Left lung (tissue), 10 donors: Measurements from ENCODE around the gene MGRN1. TPM values are rescaled to one million over a fixed set of nuclear protein-coding genes. Genes with fewer than 3 reads are reported as not detected.

ENCODE experiments used
- ATAC-seq: fragments of 200-7000 bp; cut with Tn5 transposase; one replicate; pipeline ENCODE4 v1.9.1; 2020; ENCODE audit warnings: moderate library complexity
- DNase-seq, 4 donors: peaks; one replicate each; pipeline ENCODE4 v3.0.0-alpha.2; 2013 to 2020
- H3K27ac ChIP-seq, 2 donors: fragments of 200-600 bp; sonication (generic) in 1 of 2; one replicate each; pipeline versions ENCODE4 v1.5.0 to v1.8.0; 2020 to 2021
- H3K27me3 ChIP-seq, 2 donors: fragments of 200-600 bp; sonication (generic) in 1 of 2; one replicate each; pipeline versions ENCODE4 v1.5.0 to v1.8.0; 2020 to 2021
- H3K36me3 ChIP-seq, 2 donors: fragments of 200-600 bp; sonication (generic) in 1 of 2; one replicate each; pipeline versions ENCODE4 v1.5.0 to v1.8.0; 2020 to 2021
- H3K4me1 ChIP-seq, 2 donors: fragments of 200-600 bp; one replicate each; pipeline ENCODE4 v1.8.0; 2021
- H3K4me3 ChIP-seq, 2 donors: fragments of 200-600 bp; sonication (generic) in 1 of 2; one replicate each; pipeline versions ENCODE4 v1.5.0 to v1.8.0; 2020 to 2021; ENCODE audit warnings: mild to moderate bottlenecking in 1 of 2
- H3K9me3 ChIP-seq, 2 donors: fragments of 200-600 bp; sonication (generic) in 1 of 2; one replicate each; pipeline versions ENCODE4 v1.5.0 to v1.8.0; 2020 to 2021
- intact Hi-C, 2 donors: fragments of 100-400 bp; cut with DNase I; formaldehyde crosslinking; loops; one replicate each; pipeline versions ENCODE4 v1.11.2 to v1.14.2; 2022
- polyA plus RNA-seq, 6 donors: library from polyadenylated mRNA; unstranded; fragments of 120-200 nt; gene quantifications; one replicate each; pipeline ENCODE4 v1.2.1, GENCODE V29; 2013; ENCODE audit not compliant: insufficient read length in 6 of 6
- total RNA-seq, 2 donors: library from RNA; stranded (reverse); fragmentation: NEBNext Ultra II Directional; extraction: Animal tissue kit (Norgen Biotek cat#: 25700); gene quantifications; one replicate each; pipeline ENCODE4 v1.2.1, GENCODE V29; 2021
- TF ChIP-seq, protein P1 (sequence below), 2 donors: fragments of 200-600 bp; sonication (generic) in 1 of 2; IDR thresholded peaks; one replicate each; pipeline versions ENCODE4 v1.5.0 to v1.8.0; 2021; ENCODE audit warnings: antibody characterized with exemption in 2 of 2
- donor health status: DM: no; HTN: yes; CAD: no.
- donor health status: DM: no; HTN: no; CAD: no.

MGRN1 gene
- total and polyA plus RNA-seq, 8 donors: 56.9 to 98.1 (median 69.4) TPM

DNA sequence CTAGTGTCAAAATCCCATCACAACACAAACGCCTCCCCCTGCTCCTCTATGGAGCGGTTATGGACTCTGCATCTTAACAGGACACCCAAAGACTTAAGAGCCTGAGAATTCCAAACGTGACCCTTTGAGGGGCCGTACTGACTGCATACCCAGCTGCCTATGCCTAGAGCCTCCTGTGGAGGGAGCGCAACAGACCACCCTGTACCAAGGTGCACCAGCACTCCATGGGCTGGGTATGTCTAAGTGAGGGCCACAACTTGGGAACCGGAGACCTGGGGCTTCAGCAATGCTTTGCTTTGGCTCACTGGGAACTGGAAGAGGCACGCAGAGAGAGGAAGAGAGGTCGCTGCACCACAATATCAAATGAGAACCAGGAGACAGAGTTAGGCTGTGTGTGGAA, 104.0 kb downstream of the MGRN1 start:
- Histone ChIP-seq H3K27ac (no peak overlapping the region), H3K9me3 (no peaks in the 10 kb centered on the region), H3K27me3 (no peaks in the 10 kb centered on the region), H3K4me1 (peaks cover 0 to 10% of the 10 kb centered on the region in 2 donors), H3K36me3 (peaks cover 0 to 62% of the 10 kb centered on the region in 2 donors), H3K4me3 (no peak overlapping the region)
- intact Hi-C loops: no loop called here
- TF ChIP-seq, protein P1, sequence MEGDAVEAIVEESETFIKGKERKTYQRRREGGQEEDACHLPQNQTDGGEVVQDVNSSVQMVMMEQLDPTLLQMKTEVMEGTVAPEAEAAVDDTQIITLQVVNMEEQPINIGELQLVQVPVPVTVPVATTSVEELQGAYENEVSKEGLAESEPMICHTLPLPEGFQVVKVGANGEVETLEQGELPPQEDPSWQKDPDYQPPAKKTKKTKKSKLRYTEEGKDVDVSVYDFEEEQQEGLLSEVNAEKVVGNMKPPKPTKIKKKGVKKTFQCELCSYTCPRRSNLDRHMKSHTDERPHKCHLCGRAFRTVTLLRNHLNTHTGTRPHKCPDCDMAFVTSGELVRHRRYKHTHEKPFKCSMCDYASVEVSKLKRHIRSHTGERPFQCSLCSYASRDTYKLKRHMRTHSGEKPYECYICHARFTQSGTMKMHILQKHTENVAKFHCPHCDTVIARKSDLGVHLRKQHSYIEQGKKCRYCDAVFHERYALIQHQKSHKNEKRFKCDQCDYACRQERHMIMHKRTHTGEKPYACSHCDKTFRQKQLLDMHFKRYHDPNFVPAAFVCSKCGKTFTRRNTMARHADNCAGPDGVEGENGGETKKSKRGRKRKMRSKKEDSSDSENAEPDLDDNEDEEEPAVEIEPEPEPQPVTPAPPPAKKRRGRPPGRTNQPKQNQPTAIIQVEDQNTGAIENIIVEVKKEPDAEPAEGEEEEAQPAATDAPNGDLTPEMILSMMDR (IDR thresholded peaks at IDR 0.05): no peak
- DNase-seq: no peak
- ATAC-seq: no peak

DNA sequence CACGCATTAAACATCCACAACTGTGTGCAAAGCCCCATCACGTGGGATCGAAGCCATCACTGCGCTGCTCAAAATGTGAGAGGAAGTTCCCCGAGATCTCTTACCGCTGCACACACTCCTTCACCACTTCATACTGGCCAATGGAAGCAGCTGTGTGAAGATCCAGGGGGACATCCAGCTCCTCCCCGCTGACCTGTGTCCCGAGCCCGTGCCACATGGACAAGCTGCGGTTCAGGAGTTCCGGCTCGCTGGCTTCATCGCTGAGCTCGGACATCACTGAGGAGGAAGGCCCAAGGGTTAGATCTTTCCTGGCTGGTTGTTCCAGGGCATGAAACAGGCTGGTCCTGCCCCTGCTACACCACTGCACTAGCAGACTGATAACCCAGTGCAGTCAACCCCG, 105.2 kb downstream of the MGRN1 start:
- no peak overlapping the region for H3K4me3 ChIP-seq
- peaks cover under 1 to 11% of the 10 kb centered on the region in 2 donors for H3K4me1 ChIP-seq
- TF ChIP-seq, protein P1 (IDR thresholded peaks at IDR 0.05): no peak
- H3K9me3 ChIP-seq: no peaks in the 10 kb centered on the region
- H3K27ac ChIP-seq: no peak overlapping the region
- intact Hi-C loops: no loop called here
- DNase-seq (no peak), ATAC-seq (no peak)
- no peaks in the 10 kb centered on the region for H3K27me3 ChIP-seq
- H3K36me3 ChIP-seq: peaks cover 0 to 50% of the 10 kb centered on the region in 2 donors

DNA sequence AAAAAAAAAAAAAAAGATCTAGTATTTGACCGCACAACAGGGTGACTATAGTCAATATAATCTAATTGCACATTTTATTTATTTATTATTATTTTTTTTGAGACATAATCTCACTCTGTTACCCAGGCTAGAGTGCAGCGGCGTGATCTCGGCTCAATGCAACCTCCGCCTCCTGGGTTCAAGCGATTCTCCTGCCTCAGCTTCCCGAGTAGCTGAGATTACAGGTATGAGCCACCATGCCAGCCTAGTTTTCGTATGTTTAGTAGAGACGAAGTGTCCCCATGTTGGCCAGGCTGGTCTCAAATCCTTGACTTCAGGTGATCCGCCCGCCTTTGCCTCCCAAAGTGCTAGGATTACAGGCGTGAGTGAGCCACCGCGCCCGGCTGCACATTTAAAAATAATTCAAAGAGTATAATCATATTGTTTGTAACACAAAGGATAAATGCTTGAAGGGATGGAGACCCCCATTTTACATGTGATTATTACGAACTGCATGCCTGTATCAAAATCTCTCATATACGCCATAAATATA, 108.7 kb downstream of the MGRN1 start:
- intact Hi-C loops: no loop called here
- peaks cover 0 to 23% of the 10 kb centered on the region in 2 donors for H3K36me3 ChIP-seq
- ATAC-seq (no peak), DNase-seq (peak in 1 of 4 donors; percentile 41)
- peak overlapping the region; percentile 79 to 99 for H3K4me3 ChIP-seq
- H3K9me3 ChIP-seq: no peaks in the 10 kb centered on the region
- H3K27me3 ChIP-seq: no peaks in the 10 kb centered on the region
- H3K4me1 ChIP-seq: peaks cover 6 to 19% of the 10 kb centered on the region in 2 donors
- TF ChIP-seq, protein P1 (IDR thresholded peaks at IDR 0.05): no peak
- H3K27ac ChIP-seq: peak overlapping the region in 1 of 2 donors; percentile 87

DNA sequence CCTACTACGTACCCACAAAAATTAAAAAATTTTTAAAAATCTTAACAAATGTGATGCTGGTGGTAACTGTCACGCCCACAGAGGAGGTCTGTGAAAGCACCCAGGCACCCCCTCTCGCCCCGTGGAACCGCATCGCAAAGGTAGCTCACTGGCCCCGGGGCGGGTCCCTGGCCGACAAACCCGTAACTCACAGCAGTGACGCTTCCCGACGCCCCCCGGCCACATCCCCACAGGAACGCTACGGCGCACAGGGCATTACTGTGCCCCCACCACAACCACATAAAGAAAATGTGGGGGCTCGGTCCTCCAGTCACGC, 109.1 kb downstream of the MGRN1 start:
- Histone ChIP-seq H3K36me3 (peaks cover 0 to 19% of the 10 kb centered on the region in 2 donors), H3K4me3 (peak overlapping the region; percentile 79 to 99), H3K4me1 (peaks cover 6 to 19% of the 10 kb centered on the region in 2 donors), H3K27ac (peak overlapping the region in 1 of 2 donors; percentile 87), H3K27me3 (no peaks in the 10 kb centered on the region), H3K9me3 (no peaks in the 10 kb centered on the region)
- intact Hi-C loops: no loop called here
- peak in 1 of 4 donors; percentile 36 for DNase-seq
- no peak for ATAC-seq
- TF ChIP-seq, protein P1 (IDR thresholded peaks at IDR 0.05): no peak

DNA sequence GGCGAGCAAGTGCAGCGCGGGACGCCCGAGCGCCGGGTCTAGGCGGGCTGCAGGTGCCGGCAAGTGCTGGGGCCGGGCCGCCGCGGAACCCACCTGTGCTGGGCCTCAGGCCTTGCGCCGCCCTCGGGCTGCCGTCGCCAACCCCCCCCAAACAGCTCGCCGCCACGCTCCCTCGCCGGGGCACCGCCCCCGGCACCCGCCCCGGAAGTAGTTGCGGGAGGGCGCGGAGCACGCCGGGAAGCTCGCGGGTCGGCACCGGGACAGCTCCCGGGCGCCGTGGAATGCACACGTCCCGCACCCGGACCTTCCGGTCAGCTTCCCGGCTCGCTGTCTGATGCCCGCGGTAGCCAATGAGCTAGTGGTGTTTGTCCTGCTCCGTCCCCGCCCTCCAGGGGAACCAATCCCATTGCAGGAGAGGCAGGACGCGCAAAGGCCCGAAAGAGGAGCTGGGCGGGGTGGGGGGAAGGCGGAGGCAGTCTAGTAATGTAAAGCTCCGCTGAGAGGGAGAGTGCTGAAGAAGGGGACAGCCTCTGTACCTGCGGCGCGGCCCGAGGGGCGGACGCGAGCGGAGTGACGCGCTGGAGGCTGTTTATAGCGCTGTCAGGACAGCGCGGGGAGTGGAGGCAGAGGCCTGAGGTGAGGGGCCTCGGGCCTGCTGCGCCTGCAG, 109.6 kb downstream of the MGRN1 start, which contains the start of the genes ANKS3 and DNAAF8:
TSS of gene ANKS3 (minus strand) at position 209 of the 667 bp plus-strand sequence. CDS start 4,122 bp downstream, outside the sequence.
TSS of gene DNAAF8 (plus strand) at position 475 of the 667 bp plus-strand sequence. CDS start 1,978 bp downstream, outside the sequence.
- Histone ChIP-seq H3K9me3 (no peaks in the 10 kb centered on the region), H3K27me3 (no peaks in the 10 kb centered on the region), H3K36me3 (peaks cover 0 to 14% of the 10 kb centered on the region in 2 donors), H3K4me1 (peaks cover 6 to 19% of the 10 kb centered on the region in 2 donors), H3K4me3 (peak within 1 kb of the TSS; percentile 79 to 99), H3K27ac (peak within 1 kb of the TSS; percentile 65 to 87)
- TF ChIP-seq, protein P1 (IDR thresholded peaks at IDR 0.05): no peak
- intact Hi-C loops: no loop called here
- ATAC-seq: peak; percentile 97
- DNase-seq: peak; percentile 88 to 97 (median 96)
